Naive thymus-derived CD4-positive, alpha-beta T cell (primary cell): ENCODE measurements around the gene LCORL. TPM values are rescaled to one million over a fixed set of nuclear protein-coding genes. Genes with fewer than 3 reads are reported as not detected.

Source experiments
- ATAC-seq: fragments of 150-1000 bp; cut with Tn5 transposase; 2 replicates; pipeline ENCODE4 v1.10.0; 2021; ENCODE audit warnings: mild to moderate bottlenecking, moderate library complexity
- CTCF ChIA-PET: fragments of 350-600 bp; sonication (Branson Sonifier 250); formaldehyde crosslinking; loops from one replicate; lab custom pipeline; 2021; ENCODE audit warnings: antibody characterized with exemption; lab: Charles Lee
- POLR2A ChIA-PET: fragments of 350-600 bp; sonication (Branson Sonifier 250); formaldehyde crosslinking; loops from one replicate; lab custom pipeline; 2021; ENCODE audit warnings: antibody characterized with exemption, inconsistent platforms; lab: Charles Lee
- DNase-seq, 9 donors: peaks; one replicate each; pipeline versions ENCODE4 v3.0.0 to v3.0.0-alpha.2; 2020 to 2022; ENCODE audit warnings: mixed read lengths in 1 of 9
- H3K27ac ChIP-seq: one replicate; pipeline ENCODE4 v1.7.0; 2013; ENCODE audit warnings: mild to moderate bottlenecking, low read depth, low read length, moderate library complexity
- H3K27me3 ChIP-seq, 2 donors: one replicate each; pipeline ENCODE4 v1.7.0; 2013; ENCODE audit warnings: low read length in 2 of 2, mild to moderate bottlenecking in 2 of 2, moderate library complexity in 2 of 2; ENCODE audit not compliant: control insufficient read depth in 2 of 2, insufficient read depth in 2 of 2
- H3K36me3 ChIP-seq, 3 experiments: 1 replicate in 2 of 3; 2 replicates in 1 of 3; pipeline ENCODE4 v1.7.0; 2013; ENCODE audit warnings: low read length in 3 of 3, mild to moderate bottlenecking in 3 of 3, moderate library complexity in 1 of 3; ENCODE audit not compliant: insufficient read depth in 3 of 3, control insufficient read depth in 2 of 3
- H3K4me1 ChIP-seq, 2 donors: one replicate each; pipeline ENCODE4 v1.7.0; 2013; ENCODE audit warnings: low read length in 2 of 2, mild to moderate bottlenecking in 2 of 2, moderate library complexity in 1 of 2; ENCODE audit not compliant: control insufficient read depth in 2 of 2, insufficient read depth in 2 of 2
- H3K4me3 ChIP-seq: 2 replicates; pipeline ENCODE4 v1.7.0; 2013; ENCODE audit warnings: mild to moderate bottlenecking, low read length
- H3K9me3 ChIP-seq, 3 experiments: 1 replicate in 2 of 3; 2 replicates in 1 of 3; pipeline ENCODE4 v1.7.0; 2013; ENCODE audit warnings: low read length in 3 of 3; ENCODE audit not compliant: control insufficient read depth in 2 of 3
- H3K27ac Mint-ChIP-seq, 9 donors: one replicate each; pipeline ENCODE4 v1.8.0; 2020 to 2022; ENCODE audit warnings: mixed read lengths in 9 of 9, mild to moderate bottlenecking in 8 of 9, moderate library complexity in 5 of 9, inconsistent platforms in 2 of 9
- H3K27me3 Mint-ChIP-seq, 5 donors: one replicate each; pipeline ENCODE4 v1.8.0; 2021 to 2022; ENCODE audit warnings: mixed read lengths in 5 of 5, mild to moderate bottlenecking in 1 of 5
- H3K36me3 Mint-ChIP-seq, 5 donors: one replicate each; pipeline ENCODE4 v1.8.0; 2020 to 2022; ENCODE audit warnings: mixed read lengths in 5 of 5, mild to moderate bottlenecking in 3 of 5, inconsistent platforms in 1 of 5
- H3K4me1 Mint-ChIP-seq, 7 donors: one replicate each; pipeline ENCODE4 v1.8.0; 2020 to 2022; ENCODE audit warnings: mixed read lengths in 7 of 7, mild to moderate bottlenecking in 3 of 7, inconsistent platforms in 1 of 7
- H3K4me3 Mint-ChIP-seq, 10 donors: one replicate each; pipeline ENCODE4 v1.8.0; 2020 to 2022; ENCODE audit warnings: mild to moderate bottlenecking in 10 of 10, mixed read lengths in 10 of 10, moderate library complexity in 6 of 10, inconsistent platforms in 2 of 10
- H3K9me3 Mint-ChIP-seq, 11 donors: one replicate each; pipeline ENCODE4 v1.8.0; 2020 to 2022; ENCODE audit warnings: mixed read lengths in 11 of 11, mild to moderate bottlenecking in 4 of 11, inconsistent platforms in 1 of 11, moderate library complexity in 1 of 11
- intact Hi-C, 2 donors: fragments of 100-400 bp; cut with micrococcal nuclease; formaldehyde crosslinking; loops; one replicate each; pipeline ENCODE4 v1.15.1; 2023
- polyA plus RNA-seq, 2 donors: library from polyadenylated mRNA; unstranded; fragments of 300-500 nt; fragmentation: Illumina TruSeq; gene quantifications; one replicate each; pipeline ENCODE4 v1.2.3, GENCODE V29; 2021
- total RNA-seq, 6 experiments: library from RNA in 5 of 6; stranded (reverse) in 5 of 6; gene quantifications; 1 replicate in 5 of 6; 2 replicates in 1 of 6; pipeline ENCODE4 v1.2.3 and lab custom pipeline; 2021 to 2026

LCORL gene
- 10 to 100 TPM in 4 of 5 experiments, 1 to 10 TPM in 1; 7.7 to 15.2 (median 13.1) TPM for total RNA-seq
- polyA plus RNA-seq = 1 to 10 TPM; 4.9 to 9.1 TPM
- total RNA-seq (lab: John Stamatoyannopoulos, UW) = 14.3 reads per million, percentile 43 among the genes with 10 or more reads in this experiment

DNA sequence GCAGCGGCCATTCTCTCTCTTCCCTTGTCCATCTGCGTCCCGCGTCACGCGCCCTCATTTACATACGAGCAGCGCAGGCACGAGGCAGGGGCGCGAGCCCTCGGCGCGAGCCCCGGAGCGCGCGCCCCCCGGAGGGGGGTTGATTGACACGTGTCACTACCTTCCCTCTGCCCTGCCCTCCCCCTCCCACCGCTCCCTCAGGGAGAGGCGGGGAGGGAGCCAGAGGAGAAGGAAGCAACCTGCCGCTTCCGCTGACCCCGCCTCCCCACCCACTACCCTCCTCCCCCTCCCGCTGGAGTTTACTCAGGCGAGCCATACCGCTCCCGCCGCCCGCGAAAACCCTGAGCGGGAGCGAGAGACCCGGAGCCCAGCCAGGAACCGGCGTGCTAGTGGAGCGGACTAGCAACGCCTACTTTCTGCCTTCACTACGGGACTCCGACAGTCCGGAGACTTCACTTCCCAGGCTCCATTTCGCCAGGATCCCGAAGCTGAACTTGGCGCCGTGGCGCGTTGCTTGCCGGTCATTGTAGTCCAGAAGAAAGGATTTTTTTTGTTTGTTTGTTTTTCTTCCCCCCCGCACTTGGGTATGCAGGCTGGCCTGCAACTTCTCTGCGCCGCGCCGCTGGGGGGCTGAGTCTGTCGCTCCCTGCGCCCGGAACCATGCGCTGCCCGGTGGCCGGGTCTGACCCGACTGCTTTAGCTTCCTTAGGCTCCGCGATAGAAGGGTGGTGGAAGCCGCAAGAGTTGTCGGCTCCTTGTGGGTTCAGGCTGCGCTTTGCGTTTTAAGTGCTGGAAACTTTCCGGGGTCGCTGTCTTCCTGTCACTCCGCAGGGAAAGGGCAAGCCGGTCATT lies at the start of gene LCORL:
LCORL (minus strand) TSS at position 36 of the 852 bp plus-strand sequence; CDS start at position 32, 4 bp downstream.
- H3K9me3 ChIP-seq = no peaks in the 10 kb centered on the region
- Mint-ChIP-seq H3K36me3 (no peaks in the 10 kb centered on the region), H3K27me3 (peaks cover 0 to 75% (median 6%) of the 10 kb centered on the region in 5 donors), H3K4me3 (peak within 1 kb of the TSS; percentile 91 to 98 (median 94)), H3K9me3 (no peaks in the 10 kb centered on the region), H3K4me1 (peaks cover 13 to 28% (median 18%) of the 10 kb centered on the region in 7 donors), H3K27ac (peak within 1 kb of the TSS; percentile 80 to 92 (median 89))
- H3K27ac ChIP-seq = peak within 1 kb of the TSS; percentile 75
- peak; percentile 66 to 87 (median 84) for DNase-seq
- H3K4me3 ChIP-seq = peak within 1 kb of the TSS; percentile 94
- ATAC-seq = peak; percentile 88
- intact Hi-C loops = loop anchor here (1.0 to 10.0 kb wide), 14 partner anchors 35 to 1797 kb away; partner anchors contain the start of genes DCAF16 (in 2 of the 2), LAP3 (in 2 of the 2), MED28 (in 2 of the 2) and NCAPG (in 2 of the 2)
- H3K36me3 ChIP-seq = peaks cover 0 to 11% (median 0%) of the 10 kb centered on the region in 3 experiments
- no peaks in the 10 kb centered on the region for H3K27me3 ChIP-seq
- ChIA-PET CTCF (interaction anchor here (0.7 kb wide), 1 partner anchor 9 kb away, joined by 5 read pairs; no protein-coding TSS in a partner anchor), POLR2A (interaction anchor here (1.1 to 1.8 kb wide), 2 partner anchors 212 to 408 kb away, joined by 3 to 10 read pairs; partner anchors contain the start of genes DCAF16, MED28 and NCAPG)
- peaks cover 0 to 9% of the 10 kb centered on the region in 2 donors for H3K4me1 ChIP-seq

DNA sequence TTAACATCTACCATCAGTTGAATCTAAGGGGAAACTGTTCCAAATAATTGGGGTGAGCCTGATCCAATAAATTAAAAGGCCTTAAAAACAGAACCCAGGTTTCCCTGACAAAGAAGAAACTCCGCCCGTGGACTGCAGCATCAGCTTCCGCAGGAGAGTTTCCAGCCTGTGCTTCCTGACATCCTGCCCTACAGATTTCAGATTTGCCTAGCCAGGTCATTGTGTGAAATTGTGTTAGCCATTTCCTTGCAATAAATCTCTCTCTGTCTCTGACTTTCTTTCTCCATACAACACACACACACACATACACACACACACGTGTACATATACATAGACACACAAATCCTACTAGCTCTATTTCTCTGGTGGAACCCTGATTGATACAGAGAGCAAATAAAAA lies 48.3 kb upstream of the LCORL start:
- Histone ChIP-seq H3K27me3 (no peaks in the 10 kb centered on the region), H3K9me3 (no peaks in the 10 kb centered on the region), H3K36me3 (no peaks in the 10 kb centered on the region), H3K27ac (no peak overlapping the region), H3K4me3 (no peak overlapping the region), H3K4me1 (no peaks in the 10 kb centered on the region)
- ChIA-PET POLR2A (no interaction called here), CTCF (no interaction called here)
- ATAC-seq = no peak
- Mint-ChIP-seq H3K4me3 (no peak overlapping the region), H3K4me1 (peaks cover 0 to 2% (median 0%) of the 10 kb centered on the region in 7 donors), H3K36me3 (peaks cover 0 to 11% (median 0%) of the 10 kb centered on the region in 5 donors), H3K27ac (no peak overlapping the region), H3K27me3 (peaks cover 43 to 62% (median 52%) of the 10 kb centered on the region in 5 donors), H3K9me3 (peaks cover 0 to 18% (median 3%) of the 10 kb centered on the region in 11 donors)
- intact Hi-C loops = no loop called here
- DNase-seq = no peak

- H3K27me3 Mint-ChIP-seq = peaks cover 50 to 78% (median 67%) of the 10 kb centered on the region in 5 donors
- no peak overlapping the region for H3K27ac Mint-ChIP-seq
- no peaks in the 10 kb centered on the region for H3K36me3 ChIP-seq
- ATAC-seq = no peak
- ChIA-PET CTCF (no interaction called here), POLR2A (no interaction called here)
- no peak overlapping the region for H3K27ac ChIP-seq
- no peak overlapping the region for H3K4me3 Mint-ChIP-seq
- no peaks in the 10 kb centered on the region for H3K4me1 Mint-ChIP-seq
- no peak for DNase-seq
- H3K9me3 ChIP-seq = peaks cover 0 to 8% (median 0%) of the 10 kb centered on the region in 3 experiments
- H3K27me3 ChIP-seq = no peaks in the 10 kb centered on the region
- intact Hi-C loops = no loop called here
- peaks cover 0 to 16% (median 6%) of the 10 kb centered on the region in 5 donors for H3K36me3 Mint-ChIP-seq
- H3K9me3 Mint-ChIP-seq = peaks cover 9 to 40% (median 21%) of the 10 kb centered on the region in 11 donors
- H3K4me1 ChIP-seq = no peaks in the 10 kb centered on the region
- H3K4me3 ChIP-seq = no peak overlapping the region
Measured at GRCh38 chr4:18067031-18067430, 45.5 kb upstream of the LCORL start.

DNA sequence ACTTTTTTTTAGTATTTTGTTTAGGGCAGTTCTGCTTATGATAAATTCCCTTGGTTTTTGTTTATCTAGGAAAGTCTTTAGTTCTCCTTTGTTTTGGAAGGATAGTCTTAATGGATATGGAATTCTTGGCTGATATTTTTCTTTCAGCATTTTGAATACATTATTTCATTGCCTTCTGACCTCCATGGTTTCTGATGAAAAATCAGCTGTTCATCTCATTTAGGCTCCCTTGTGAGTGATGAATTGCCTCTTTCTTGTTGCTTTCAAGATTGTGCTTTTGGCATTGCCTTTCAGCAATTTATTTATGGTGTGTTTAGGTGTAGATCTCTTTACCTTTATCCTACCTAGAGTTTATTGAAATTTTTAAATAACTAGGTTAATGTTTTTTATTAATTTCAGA lies 41.5 kb upstream of the LCORL start:
- ATAC-seq = no peak
- no peak overlapping the region for H3K27ac ChIP-seq
- Mint-ChIP-seq H3K4me1 (peaks cover 0 to 3% (median 2%) of the 10 kb centered on the region in 7 donors), H3K36me3 (peaks cover 0 to 9% (median 6%) of the 10 kb centered on the region in 5 donors), H3K4me3 (no peak overlapping the region), H3K9me3 (peaks cover 9 to 38% (median 21%) of the 10 kb centered on the region in 11 donors), H3K27me3 (peaks cover 44 to 63% (median 52%) of the 10 kb centered on the region in 5 donors), H3K27ac (no peak overlapping the region)
- no peak overlapping the region for H3K4me3 ChIP-seq
- no peaks in the 10 kb centered on the region for H3K36me3 ChIP-seq
- peaks cover 0 to 5% of the 10 kb centered on the region in 2 donors for H3K27me3 ChIP-seq
- intact Hi-C loops = no loop called here
- H3K4me1 ChIP-seq = no peaks in the 10 kb centered on the region
- H3K9me3 ChIP-seq = peaks cover 0 to 8% (median 0%) of the 10 kb centered on the region in 3 experiments
- DNase-seq = no peak
- ChIA-PET POLR2A (no interaction called here), CTCF (no interaction called here)

GRCh38 chr4:18057821-18058533 lies 36.4 kb upstream of the LCORL start:
- H3K36me3 ChIP-seq = no peaks in the 10 kb centered on the region
- Mint-ChIP-seq H3K9me3 (peaks cover 0 to 10% (median 6%) of the 10 kb centered on the region in 11 donors), H3K27ac (peak overlapping the region in 1 of 9 donors; percentile 33), H3K27me3 (peaks cover 39 to 61% (median 52%) of the 10 kb centered on the region in 5 donors), H3K4me1 (peaks cover 8 to 27% (median 21%) of the 10 kb centered on the region in 7 donors), H3K4me3 (peak overlapping the region in 7 of 10 donors; percentile 4 to 56 (median 29)), H3K36me3 (peaks cover 0 to 6% (median 0%) of the 10 kb centered on the region in 5 donors)
- intact Hi-C loops = loop anchor here (1.0 to 2.0 kb wide), 2 partner anchors 36 to 245 kb away; no protein-coding TSS in a partner anchor
- ATAC-seq (no peak), DNase-seq (no peak)
- H3K27me3 ChIP-seq = peaks cover 4 to 5% of the 10 kb centered on the region in 2 donors
- no peak overlapping the region for H3K4me3 ChIP-seq
- ChIA-PET POLR2A (no interaction called here), CTCF (interaction anchor here (0.6 kb wide), 1 partner anchor 236 kb away, joined by 3 read pairs; no protein-coding TSS in a partner anchor)
- peaks cover 4 to 7% of the 10 kb centered on the region in 2 donors for H3K4me1 ChIP-seq
- no peak overlapping the region for H3K27ac ChIP-seq
- H3K9me3 ChIP-seq = no peaks in the 10 kb centered on the region

DNA sequence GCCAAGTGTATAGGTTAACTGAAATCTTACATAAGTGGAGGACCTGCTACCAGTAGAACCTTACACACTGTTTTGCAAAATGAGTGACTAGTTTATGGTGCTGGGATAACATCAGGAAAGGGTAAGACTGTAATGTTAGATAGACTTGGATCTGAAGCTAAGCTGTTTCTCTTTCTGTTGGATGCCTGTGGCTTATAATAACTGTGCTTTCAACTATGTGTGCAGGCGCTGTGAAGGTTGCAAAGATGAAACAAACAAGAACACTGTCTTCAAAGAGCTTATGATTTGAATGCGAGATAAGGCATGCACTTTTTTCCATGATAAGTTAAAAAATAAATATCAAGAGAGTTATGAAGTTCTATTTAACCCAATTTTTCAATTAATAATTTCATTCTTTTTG lies 34.5 kb upstream of the LCORL start:
- peaks cover 4 to 7% of the 10 kb centered on the region in 2 donors for H3K4me1 ChIP-seq
- no peak overlapping the region for H3K4me3 ChIP-seq
- H3K27ac ChIP-seq = no peak overlapping the region
- Mint-ChIP-seq H3K27me3 (peaks cover 45 to 54% (median 52%) of the 10 kb centered on the region in 5 donors), H3K4me3 (peak overlapping the region in 2 of 10 donors; percentile 17 to 34), H3K4me1 (peaks cover 8 to 27% (median 21%) of the 10 kb centered on the region in 7 donors), H3K9me3 (peaks cover 0 to 6% (median 0%) of the 10 kb centered on the region in 11 donors), H3K27ac (no peak overlapping the region), H3K36me3 (peaks cover 0 to 6% (median 0%) of the 10 kb centered on the region in 5 donors)
- intact Hi-C loops = loop anchor here in 1 of 2 donors (2.0 kb wide), 1 partner anchor 243 kb away; no protein-coding TSS in a partner anchor
- H3K36me3 ChIP-seq = no peaks in the 10 kb centered on the region
- ATAC-seq = no peak
- H3K9me3 ChIP-seq = no peaks in the 10 kb centered on the region
- H3K27me3 ChIP-seq = peaks cover 4 to 5% of the 10 kb centered on the region in 2 donors
- ChIA-PET CTCF (no interaction called here), POLR2A (no interaction called here)
- DNase-seq = peak in 4 of 9 donors; percentile 7 to 24 (median 12)
